Muscle of arm (tissue), 12 donors: ENCODE measurements around the gene TRMU. TPM values are rescaled to one million over a fixed set of nuclear protein-coding genes. Genes with fewer than 3 reads are reported as not detected.
"Not testable (repeated sequence)": the region's sequence is repeated elsewhere in the genome, so short reads cannot be mapped to it uniquely, and the experiment has no call there.

ENCODE experiments used
- DNase-seq: peaks from one replicate; pipeline ENCODE4 v3.0.0-alpha.2; 2013
- polyA plus RNA-seq, 12 donors: library from polyadenylated mRNA; unstranded; fragments of 120-200 nt; gene quantifications; one replicate each; pipeline ENCODE4 v1.2.1, GENCODE V29; 2013; ENCODE audit not compliant: insufficient read length in 12 of 12

Gene TRMU
- polyA plus RNA-seq, 12 donors = 25.0 to 40.9 (median 29.4) TPM; not detected in 1

GRCh38 chr22:46382524-46382923, 47.0 kb downstream of the TRMU start:
- no peak for DNase-seq

GRCh38 chr22:46386312-46386711, 50.8 kb downstream of the TRMU start:
- no peak for DNase-seq

GRCh38 chr22:46387748-46388147, 52.2 kb downstream of the TRMU start:
- no peak for DNase-seq

GRCh38 chr22:46388647-46389046, 53.1 kb downstream of the TRMU start:
- no peak for DNase-seq

GRCh38 chr22:46389081-46389480, 53.6 kb downstream of the TRMU start:
- no peak for DNase-seq

- DNase-seq = no peak
These were observed 54.7 kb downstream of the TRMU start for GRCh38 chr22:46390105-46390651.

GRCh38 chr22:46390652-46391301, 55.3 kb downstream of the TRMU start:
- DNase-seq = peak; percentile 87

GRCh38 chr22:46391486-46392136, 56.1 kb downstream of the TRMU start:
- DNase-seq = no peak

- no peak for DNase-seq
These were observed 56.8 kb downstream of the TRMU start for GRCh38 chr22:46392137-46392844.

GRCh38 chr22:46393873-46394272, 58.4 kb downstream of the TRMU start:
- DNase-seq = no peak

- no peak for DNase-seq
These were observed 59.1 kb downstream of the TRMU start for GRCh38 chr22:46394622-46395021.

GRCh38 chr22:46395145-46395544, 59.6 kb downstream of the TRMU start:
- no peak for DNase-seq

GRCh38 chr22:46397049-46397448, 61.5 kb downstream of the TRMU start:
- DNase-seq = not testable (repeated sequence)

GRCh38 chr22:46397514-46397913, 62.0 kb downstream of the TRMU start:
- DNase-seq = no peak

GRCh38 chr22:46397951-46398350, 62.4 kb downstream of the TRMU start:
- DNase-seq = no peak

- no peak for DNase-seq
These were observed 63.9 kb downstream of the TRMU start for GRCh38 chr22:46399251-46400024.

- no peak for DNase-seq
These were observed 65.9 kb downstream of the TRMU start for GRCh38 chr22:46401370-46401769.

GRCh38 chr22:46402505-46402904, 67.0 kb downstream of the TRMU start:
- DNase-seq = no peak

GRCh38 chr22:46403880-46404279, 68.4 kb downstream of the TRMU start:
- not testable (repeated sequence) for DNase-seq

- no peak for DNase-seq
These were observed 70.4 kb downstream of the TRMU start for GRCh38 chr22:46405901-46406300.

- no peak for DNase-seq
These were observed 70.8 kb downstream of the TRMU start for GRCh38 chr22:46406349-46406748.

GRCh38 chr22:46406791-46407190, 71.3 kb downstream of the TRMU start:
- DNase-seq = no peak
